Right atrium auricular region (tissue), 2 donors: ENCODE results near the gene AMN1. TPM values are rescaled to one million over a fixed set of nuclear protein-coding genes. Genes with fewer than 3 reads are reported as not detected.
"Not testable (repeated sequence)": the region's sequence is repeated elsewhere in the genome, so short reads cannot be mapped to it uniquely, and the experiment has no call there.

ENCODE experiments used
- DNase-seq: peaks from one replicate; pipeline ENCODE4 v3.0.0-alpha.2; 2019; ENCODE audit warnings: low spot score
- H3K27ac ChIP-seq, 2 donors: fragments of 200-600 bp; sonication (generic); 1 replicate in 1 of 2; 2 replicates in 1 of 2; pipeline ENCODE4 v1.5.1; 2016 to 2019
- H3K27me3 ChIP-seq, 2 donors: fragments of 200-600 bp; sonication (generic); one replicate each; pipeline versions ENCODE4 v1.5.1 to v1.6.0; 2017 to 2019
- H3K36me3 ChIP-seq: fragments of 200-600 bp; sonication (generic); one replicate; pipeline ENCODE4 v1.5.1; 2016
- H3K4me1 ChIP-seq, 2 donors: fragments of 200-600 bp; sonication (generic); one replicate each; pipeline versions ENCODE4 v1.5.1 to v1.6.0; 2017 to 2019
- H3K4me3 ChIP-seq, 2 donors: fragments of 200-600 bp; sonication (generic); 1 replicate in 1 of 2; 2 replicates in 1 of 2; pipeline ENCODE4 v1.5.1; 2017 to 2019; ENCODE audit warnings: mild to moderate bottlenecking in 1 of 2, moderate library complexity in 1 of 2
- H3K9me3 ChIP-seq, 2 donors: fragments of 200-600 bp; sonication (generic); one replicate each; pipeline ENCODE4 v1.5.1; 2019
- CTCF ChIP-seq, 2 donors: fragments of 200-600 bp; sonication (generic); IDR thresholded peaks; one replicate each; pipeline ENCODE4 v1.5.1; 2019; ENCODE audit warnings: antibody characterized with exemption in 2 of 2
- total RNA-seq, 2 donors: library from RNA; depleted of rRNA; stranded (reverse); fragments of >200 nt; gene quantifications; one replicate each; pipeline ENCODE4 v1.1.0, GENCODE V29; 2016

Gene AMN1
- total RNA-seq, 2 donors from 2014 or later = 10.4 to 17.8 TPM

- Histone ChIP-seq H3K36me3 (peaks cover 13% of the 10 kb centered on the region), H3K4me3 (no peak overlapping the region), H3K27ac (no peak overlapping the region), H3K27me3 (no peaks in the 10 kb centered on the region), H3K4me1 (no peaks in the 10 kb centered on the region), H3K9me3 (no peaks in the 10 kb centered on the region)
- no peak for DNase-seq
- peak in 1 of 2 donors; percentile 16 for TF ChIP-seq CTCF (IDR thresholded peaks at IDR 0.05)
Measured at GRCh38 chr12:31702047-31702446, 26.8 kb downstream of the AMN1 start.

GRCh38 chr12:31689921-31690320 is 38.9 kb downstream of the AMN1 start:
- not testable (repeated sequence) for H3K9me3 ChIP-seq, H3K4me3 ChIP-seq, H3K27me3 ChIP-seq, H3K4me1 ChIP-seq, H3K27ac ChIP-seq, DNase-seq
- H3K36me3 ChIP-seq = peaks cover 18% of the 10 kb centered on the region

- no peaks in the 10 kb centered on the region for H3K4me1 ChIP-seq
- DNase-seq = no peak
- H3K27ac ChIP-seq = no peak overlapping the region
- peaks cover 0 to 18% of the 10 kb centered on the region in 2 donors for H3K9me3 ChIP-seq
- peaks cover 12% of the 10 kb centered on the region for H3K36me3 ChIP-seq
- H3K4me3 ChIP-seq = no peak overlapping the region
- no peak for TF ChIP-seq CTCF (IDR thresholded peaks at IDR 0.05)
- H3K27me3 ChIP-seq = no peaks in the 10 kb centered on the region
Measured at GRCh38 chr12:31687101-31687527, 41.7 kb downstream of the AMN1 start.

- no peaks in the 10 kb centered on the region for H3K27me3 ChIP-seq
- H3K4me1 ChIP-seq = no peaks in the 10 kb centered on the region
- no peak overlapping the region for H3K4me3 ChIP-seq
- H3K36me3 ChIP-seq = peaks cover 12% of the 10 kb centered on the region
- H3K27ac ChIP-seq = no peak overlapping the region
- no peak for TF ChIP-seq CTCF (IDR thresholded peaks at IDR 0.05)
- H3K9me3 ChIP-seq = peaks cover 0 to 18% of the 10 kb centered on the region in 2 donors
- DNase-seq = no peak
Measured at GRCh38 chr12:31685801-31686200, 43.0 kb downstream of the AMN1 start.

- no peak for DNase-seq
- Histone ChIP-seq H3K4me1 (no peaks in the 10 kb centered on the region), H3K36me3 (peaks cover 12% of the 10 kb centered on the region), H3K4me3 (no peak overlapping the region), H3K27ac (no peak overlapping the region), H3K9me3 (peaks cover 0 to 18% of the 10 kb centered on the region in 2 donors), H3K27me3 (no peaks in the 10 kb centered on the region)
- TF ChIP-seq CTCF (IDR thresholded peaks at IDR 0.05) = peak; percentile 38 to 73
Measured at GRCh38 chr12:31682136-31682962, 46.5 kb downstream of the AMN1 start.

- TF ChIP-seq CTCF (IDR thresholded peaks at IDR 0.05) = no peak
- Histone ChIP-seq H3K4me3 (no peak overlapping the region), H3K9me3 (peaks cover 0 to 13% of the 10 kb centered on the region in 2 donors), H3K27ac (no peak overlapping the region), H3K4me1 (no peaks in the 10 kb centered on the region), H3K36me3 (no peaks in the 10 kb centered on the region), H3K27me3 (no peaks in the 10 kb centered on the region)
- DNase-seq = no peak
Measured at GRCh38 chr12:31672521-31672920, 56.3 kb downstream of the AMN1 start.

GRCh38 chr12:31669582-31669981 is 59.2 kb downstream of the AMN1 start:
- not testable (repeated sequence) for H3K4me1 ChIP-seq, H3K36me3 ChIP-seq, H3K27me3 ChIP-seq, H3K27ac ChIP-seq, DNase-seq, H3K4me3 ChIP-seq
- peaks cover 0 to 13% of the 10 kb centered on the region in 2 donors for H3K9me3 ChIP-seq
